Ectodermal cell (in vitro differentiated cells): ENCODE data around the gene CATSPERD.

Experiments
- H3K27ac ChIP-seq: 2 replicates; pipeline ENCODE4 v1.7.0; 2013; ENCODE audit warnings: mild to moderate bottlenecking, low read depth, low read length; ENCODE audit not compliant: insufficient read depth, poor library complexity, severe bottlenecking
- H3K27me3 ChIP-seq: 2 replicates; pipeline ENCODE4 v1.7.0; 2013; ENCODE audit warnings: mild to moderate bottlenecking, low read length; ENCODE audit not compliant: insufficient read depth, control insufficient read depth, poor library complexity, severe bottlenecking
- H3K36me3 ChIP-seq: one replicate; pipeline ENCODE4 v1.7.0; 2013; ENCODE audit warnings: low read length; ENCODE audit not compliant: control insufficient read depth, insufficient read depth
- H3K4me1 ChIP-seq: one replicate; pipeline ENCODE4 v1.7.0; 2013; ENCODE audit warnings: low read length; ENCODE audit not compliant: control insufficient read depth, insufficient read depth
- H3K4me3 ChIP-seq: 2 replicates; pipeline ENCODE4 v1.7.0; 2013; ENCODE audit warnings: low read depth, low read length, control low read depth; ENCODE audit not compliant: insufficient read depth
- H3K9me3 ChIP-seq: 2 replicates; pipeline ENCODE4 v1.7.0; 2013; ENCODE audit warnings: mild to moderate bottlenecking, low read length, moderate library complexity; ENCODE audit not compliant: control insufficient read depth
- WGBS, 2 experiments: methylation state at CpG; one replicate each; pipeline ENCODE4 v1.1.7; 2013; ENCODE audit warnings: missing lambda C conversion rate in 2 of 2; 5-methylcytosine and 5-hydroxymethylcytosine counted together

The CATSPERD gene

GRCh38 chr19:5693195-5694166, 27.0 kb upstream of the CATSPERD start:
- peak overlapping the region; percentile 8 for H3K27ac ChIP-seq
- no peaks in the 10 kb centered on the region for H3K27me3 ChIP-seq
- H3K4me1 ChIP-seq, result no peaks in the 10 kb centered on the region
- no peaks in the 10 kb centered on the region for H3K9me3 ChIP-seq
- H3K36me3 ChIP-seq, result peaks cover 27% of the 10 kb centered on the region
- no peak overlapping the region for H3K4me3 ChIP-seq
- WGBS, 2 experiments, result 95% methylated on average over 39 of the region's 39 CpGs

- Histone ChIP-seq H3K36me3 (peaks cover 27% of the 10 kb centered on the region), H3K9me3 (no peaks in the 10 kb centered on the region)
- 96% methylated on average over 45 of the region's 45 CpGs for WGBS, 2 experiments
Observed at GRCh38 chr19:5694167-5694955, 26.1 kb upstream of the CATSPERD start.

GRCh38 chr19:5694956-5695648, 25.3 kb upstream of the CATSPERD start:
- H3K4me1 ChIP-seq, result no peaks in the 10 kb centered on the region
- H3K27me3 ChIP-seq, result no peaks in the 10 kb centered on the region
- H3K9me3 ChIP-seq, result no peaks in the 10 kb centered on the region
- H3K27ac ChIP-seq, result peak overlapping the region; percentile 16
- WGBS, 2 experiments, result 93 to 96% methylated on average over 8 of the region's 8 CpGs
- peaks cover 27% of the 10 kb centered on the region for H3K36me3 ChIP-seq
- no peak overlapping the region for H3K4me3 ChIP-seq

More at GRCh38 chr19:5694167-5694955, 26.1 kb upstream of the CATSPERD start:
- Histone ChIP-seq H3K27ac (no peak overlapping the region), H3K27me3 (no peaks in the 10 kb centered on the region), H3K4me1 (no peaks in the 10 kb centered on the region), H3K4me3 (no peak overlapping the region)

- no peak overlapping the region for H3K4me3 ChIP-seq
- no peaks in the 10 kb centered on the region for H3K9me3 ChIP-seq
- peaks cover 32% of the 10 kb centered on the region for H3K36me3 ChIP-seq
- no peaks in the 10 kb centered on the region for H3K27me3 ChIP-seq
- no peaks in the 10 kb centered on the region for H3K4me1 ChIP-seq
- WGBS, 2 experiments, result 95% methylated on average over 28 of the region's 28 CpGs
- H3K27ac ChIP-seq, result no peak overlapping the region
Observed at GRCh38 chr19:5695649-5696195, 24.7 kb upstream of the CATSPERD start.

GRCh38 chr19:5696196-5697021, 24.0 kb upstream of the CATSPERD start:
- Histone ChIP-seq H3K27me3 (no peaks in the 10 kb centered on the region), H3K4me3 (no peak overlapping the region), H3K27ac (no peak overlapping the region), H3K36me3 (peaks cover 38% of the 10 kb centered on the region), H3K9me3 (no peaks in the 10 kb centered on the region), H3K4me1 (no peaks in the 10 kb centered on the region)
- 94 to 95% methylated on average over 42 of the region's 42 CpGs for WGBS, 2 experiments

- Histone ChIP-seq H3K27ac (no peak overlapping the region), H3K36me3 (peaks cover 38% of the 10 kb centered on the region), H3K9me3 (no peaks in the 10 kb centered on the region), H3K4me1 (no peaks in the 10 kb centered on the region), H3K4me3 (no peak overlapping the region), H3K27me3 (no peaks in the 10 kb centered on the region)
- 90 to 91% methylated on average over 25 of the region's 25 CpGs for WGBS, 2 experiments
Observed at GRCh38 chr19:5697022-5697889, 23.2 kb upstream of the CATSPERD start.

- Histone ChIP-seq H3K27ac (no peak overlapping the region), H3K36me3 (peaks cover 30% of the 10 kb centered on the region), H3K27me3 (no peaks in the 10 kb centered on the region), H3K9me3 (no peaks in the 10 kb centered on the region), H3K4me1 (no peaks in the 10 kb centered on the region), H3K4me3 (no peak overlapping the region)
- WGBS, 2 experiments, result 92 to 93% methylated on average over 30 of the region's 30 CpGs
Observed at GRCh38 chr19:5697890-5698634, 22.4 kb upstream of the CATSPERD start.

GRCh38 chr19:5698635-5699422, 21.6 kb upstream of the CATSPERD start:
- no peak overlapping the region for H3K27ac ChIP-seq
- peaks cover 25% of the 10 kb centered on the region for H3K36me3 ChIP-seq
- H3K4me3 ChIP-seq, result no peak overlapping the region
- H3K27me3 ChIP-seq, result no peaks in the 10 kb centered on the region
- no peaks in the 10 kb centered on the region for H3K4me1 ChIP-seq
- no peaks in the 10 kb centered on the region for H3K9me3 ChIP-seq
- 96% methylated on average over 38 of the region's 38 CpGs for WGBS, 2 experiments
